IMR-90 (cell line): ENCODE measurements around the gene FXYD3.

Experiments
- BHLHE40 ChIP-seq: fragments of 150-350 bp; IDR thresholded peaks from 2 replicates; pipeline ENCODE4 v1.6.1; 2016; ENCODE audit warnings: mild to moderate bottlenecking, low read depth, low read length
- CEBPB ChIP-seq: IDR thresholded peaks from 2 replicates; pipeline ENCODE4 v1.6.1; 2012; ENCODE audit warnings: low read depth, low read length, improper control_type of control experiment
- CHD1 ChIP-seq: IDR thresholded peaks from 2 replicates; pipeline ENCODE4 v1.6.1; 2012; ENCODE audit warnings: low read depth, low read length, improper control_type of control experiment
- CTCF ChIP-seq: conservative IDR thresholded peaks from 2 replicates; pipeline ENCODE4 v1.5.1; 2012; ENCODE audit warnings: mild to moderate bottlenecking, low read depth, low read length, improper control_type of control experiment
- ELK1 ChIP-seq: fragments of 150-350 bp; IDR thresholded peaks from 2 replicates; pipeline ENCODE4 v1.6.1; 2016; ENCODE audit warnings: low read depth, mild to moderate bottlenecking, low read length, moderate library complexity, borderline replicate concordance
- MAFK ChIP-seq: IDR thresholded peaks from 2 replicates; pipeline ENCODE4 v1.6.1; 2012; ENCODE audit warnings: low read depth, low read length, improper control_type of control experiment
- MAZ ChIP-seq: IDR thresholded peaks from 2 replicates; pipeline ENCODE4 v1.6.1; 2012; ENCODE audit warnings: low read depth, mild to moderate bottlenecking, low read length, improper control_type of control experiment, moderate library complexity, borderline replicate concordance
- POLR2A ChIP-seq: IDR thresholded peaks from 2 replicates; pipeline ENCODE4 v1.6.1; 2012; ENCODE audit warnings: mild to moderate bottlenecking, low read depth, low read length
- RAD21 ChIP-seq: IDR thresholded peaks from 2 replicates; pipeline ENCODE4 v1.6.1; 2012; ENCODE audit warnings: low read length, improper control_type of control experiment
- RCOR1 ChIP-seq: IDR thresholded peaks from 2 replicates; pipeline ENCODE4 v1.6.1; 2012; ENCODE audit warnings: mild to moderate bottlenecking, low read length, improper control_type of control experiment; ENCODE audit not compliant: insufficient replicate concordance
- SMC3 ChIP-seq: fragments of 150-350 bp; IDR thresholded peaks from 2 replicates; pipeline ENCODE4 v1.6.1; 2016; ENCODE audit warnings: low read depth, mild to moderate bottlenecking, antibody characterized with exemption, low read length, moderate library complexity
- USF2 ChIP-seq: fragments of 150-350 bp; IDR thresholded peaks from 2 replicates; pipeline ENCODE4 v1.6.1; 2017; ENCODE audit warnings: mild to moderate bottlenecking, antibody characterized with exemption, low read length, low read depth

GRCh38 chr19:35088131-35088913 lies 27.3 kb upstream of the FXYD3 start:
- no peak for TF ChIP-seq CTCF
- TF ChIP-seq RAD21, result no peak
- TF ChIP-seq POLR2A, result no peak
- TF ChIP-seq CEBPB, result peak; percentile 54
- no peak for TF ChIP-seq ELK1
- TF ChIP-seq MAFK, result no peak
- TF ChIP-seq BHLHE40, result peak; percentile 52
- no peak for TF ChIP-seq USF2
- peak; percentile 59 for TF ChIP-seq RCOR1
- no peak for TF ChIP-seq CHD1
- TF ChIP-seq MAZ, result no peak
- no peak for TF ChIP-seq SMC3
